ENCODE data around the gene GHDC.

GRCh38 chr17:42233156-42233555 lies 38.9 kb upstream of the GHDC start:
- TF ChIP-seq CTCF (IDR thresholded peaks at IDR 0.05) (no peak), POLR2A (IDR thresholded peaks at IDR 0.05) (no peak)

All from upper lobe of left lung (tissue), 4 donors.